BLaER1 treated with 17β-estradiol and CSF1 and Interleukin-3, amounts not matched to agents 10 nM and 100 nM (cell line): ENCODE data around the gene ST8SIA1.

Source experiments
- H3K27ac ChIP-seq, 11 experiments: shearing (Covaris generic); formaldehyde crosslinking; 2 replicates each; pipeline ENCODE4 v1.8.1; 2022
- H3K27me3 ChIP-seq, 11 experiments: shearing (Covaris generic); formaldehyde crosslinking; 2 replicates each; pipeline ENCODE4 v1.8.1; 2022
- H3K36me3 ChIP-seq, 11 experiments: shearing (Covaris generic); formaldehyde crosslinking; 2 replicates each; pipeline ENCODE4 v1.8.1; 2022
- H3K4me1 ChIP-seq, 10 experiments: shearing (Covaris generic); formaldehyde crosslinking; 2 replicates each; pipeline ENCODE4 v1.8.1; 2022
- H3K4me2 ChIP-seq, 11 experiments: shearing (Covaris generic); formaldehyde crosslinking; 2 replicates each; pipeline ENCODE4 v1.8.1; 2022
- H3K4me3 ChIP-seq, 10 experiments: shearing (Covaris generic); formaldehyde crosslinking; 2 replicates each; pipeline ENCODE4 v1.8.1; 2022
- H3K9ac ChIP-seq, 11 experiments: shearing (Covaris generic); formaldehyde crosslinking; 2 replicates each; pipeline ENCODE4 v1.8.1; 2022
- H3K9me3 ChIP-seq, 11 experiments: shearing (Covaris generic); formaldehyde crosslinking; replicated peaks in 1 of 11; 2 replicates each; pipeline ENCODE4 v1.8.1; 2022
- H4K20me1 ChIP-seq, 11 experiments: shearing (Covaris generic); formaldehyde crosslinking; 2 replicates each; pipeline ENCODE4 v1.8.1; 2022
- Cebpa-rat ChIP-seq, 11 experiments: shearing (Covaris generic); IDR thresholded peaks; 2 replicates each; pipeline ENCODE4 v1.8.1; 2022

The ST8SIA1 gene

DNA sequence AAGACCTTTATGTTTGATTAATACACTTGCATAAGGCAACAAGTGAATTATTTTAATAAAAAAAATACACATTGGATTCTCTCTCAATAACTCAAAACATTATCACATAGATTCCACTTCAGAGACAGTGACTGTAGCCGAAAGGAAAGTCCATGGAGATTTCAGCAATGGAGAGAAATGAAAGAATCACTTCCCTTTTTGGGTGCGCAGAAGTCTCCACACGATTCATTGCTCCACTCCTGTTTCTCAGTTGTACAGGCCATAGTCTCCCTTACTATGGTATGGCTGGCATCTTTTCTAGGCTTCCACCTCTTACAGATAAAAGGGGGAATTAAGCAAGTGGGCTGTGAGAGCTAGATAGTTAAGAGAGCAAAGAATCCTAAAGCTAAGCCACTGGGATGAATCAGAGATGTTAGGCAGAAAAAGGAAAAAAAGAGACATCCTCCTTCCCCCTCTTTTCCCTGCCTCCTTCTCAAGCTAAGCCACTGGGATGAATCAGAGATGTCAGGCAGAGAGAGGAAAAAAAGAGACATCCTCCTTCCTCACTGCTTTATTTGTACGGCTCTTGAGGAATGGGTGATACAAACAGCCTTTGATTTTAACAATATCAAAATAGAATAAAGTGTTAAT, 16.3 kb downstream of the ST8SIA1 start:
- H3K4me3 ChIP-seq, result no peak overlapping the region
- no peaks in the 10 kb centered on the region for H3K36me3 ChIP-seq

DNA sequence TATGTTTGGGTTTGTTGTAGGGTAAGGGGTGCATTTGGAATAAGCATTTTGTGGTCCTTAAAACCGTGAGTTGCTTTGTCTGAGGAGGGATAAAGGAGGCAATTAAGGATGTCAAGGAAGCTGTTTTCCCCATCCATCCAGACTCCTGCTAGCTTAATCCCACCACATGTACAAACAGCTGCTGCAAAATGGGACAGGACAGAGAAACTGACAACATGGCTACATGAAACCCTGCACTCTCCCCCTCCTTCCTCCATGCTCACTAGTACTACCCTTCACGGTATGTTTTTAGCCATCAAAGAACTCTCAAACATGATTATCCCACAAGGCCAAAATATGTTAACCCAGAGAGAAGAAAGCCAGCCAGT, 20.6 kb downstream of the ST8SIA1 start:
- Histone ChIP-seq H3K4me2 (no peak overlapping the region), H3K9ac (no peak overlapping the region), H4K20me1 (no peaks in the 10 kb centered on the region), H3K4me1 (peaks cover 0 to 17% (median 0%) of the 10 kb centered on the region in 10 experiments; a peak in 4 of 20 replicates), H3K36me3 (no peaks in the 10 kb centered on the region), H3K9me3 (no peaks in the 10 kb centered on the region), H3K27ac (no peak overlapping the region), H3K27me3 (no peaks in the 10 kb centered on the region), H3K4me3 (no peak overlapping the region)
- TF ChIP-seq Cebpa-rat (IDR thresholded peaks at IDR 0.05), result no peak

More for the DNA sequence above, 16.3 kb downstream of the ST8SIA1 start:
- Histone ChIP-seq H3K4me1 (peaks cover 0 to 33% (median 0%) of the 10 kb centered on the region in 10 experiments; a peak in 6 of 20 replicates), H3K4me2 (peak overlapping the region in 2 of 11 experiments; percentile 24 to 52; a peak in 4 of 22 replicates), H4K20me1 (no peaks in the 10 kb centered on the region), H3K27me3 (no peaks in the 10 kb centered on the region), H3K27ac (no peak overlapping the region), H3K9me3 (no peaks in the 10 kb centered on the region), H3K9ac (no peak overlapping the region)
- TF ChIP-seq Cebpa-rat (IDR thresholded peaks at IDR 0.05), result no peak

DNA sequence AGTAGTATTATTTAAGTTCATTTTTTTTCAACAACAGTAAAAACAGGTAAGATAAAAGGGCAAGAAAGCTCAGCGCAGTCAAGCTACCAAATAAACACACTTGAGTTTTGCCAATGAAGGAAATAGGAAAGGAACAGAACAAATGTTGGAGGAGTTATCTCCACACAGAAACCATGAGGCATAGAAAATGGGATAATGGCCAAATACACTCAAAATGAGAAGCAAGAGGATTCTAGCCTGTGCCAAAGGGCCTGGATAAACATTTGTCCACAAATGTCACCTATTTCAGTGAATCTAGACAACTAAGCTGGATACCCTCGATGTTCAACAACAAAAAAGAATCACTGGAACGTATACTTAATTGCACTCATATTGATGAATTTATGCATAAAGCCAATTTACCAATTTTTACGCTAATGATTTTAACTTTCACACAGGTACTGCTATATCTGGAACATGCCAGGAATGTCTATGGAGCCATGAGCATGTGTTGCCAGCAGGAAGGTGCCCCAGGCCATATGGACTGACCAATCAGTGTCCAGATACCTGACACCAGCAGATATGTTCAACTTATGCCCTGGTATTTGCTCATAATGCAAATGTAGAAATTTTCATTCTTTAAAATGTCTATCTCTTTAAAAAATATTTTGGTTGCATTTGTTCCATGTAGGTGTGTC, 21.1 kb downstream of the ST8SIA1 start:
- TF ChIP-seq Cebpa-rat (IDR thresholded peaks at IDR 0.05), result no peak
- Histone ChIP-seq H3K4me1 (peaks cover 0 to 12% (median 0%) of the 10 kb centered on the region in 10 experiments; a peak in 4 of 20 replicates), H3K9ac (no peak overlapping the region), H3K27me3 (no peaks in the 10 kb centered on the region), H4K20me1 (no peaks in the 10 kb centered on the region), H3K9me3 (no peaks in the 10 kb centered on the region), H3K27ac (no peak overlapping the region), H3K36me3 (no peaks in the 10 kb centered on the region), H3K4me3 (no peak overlapping the region), H3K4me2 (no peak overlapping the region)

DNA sequence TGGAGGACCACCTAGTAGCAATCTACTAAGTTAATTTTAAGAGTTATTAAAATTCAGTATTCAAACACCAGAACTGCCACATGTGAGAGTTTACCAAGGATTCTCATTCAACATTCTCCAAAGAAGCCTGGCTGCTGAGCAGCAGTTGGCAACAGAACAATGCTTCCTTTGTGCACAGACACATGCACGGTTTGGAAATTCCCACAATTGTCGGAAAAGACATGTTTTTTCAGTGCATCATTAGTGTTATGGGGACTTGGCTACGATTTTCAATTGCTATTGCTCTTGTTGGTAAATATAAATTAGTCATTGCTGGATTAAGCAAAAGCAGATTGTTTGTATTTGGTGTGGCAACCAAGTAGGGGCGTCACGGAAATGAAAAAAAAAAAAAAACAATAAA, 22.2 kb downstream of the ST8SIA1 start:
- Histone ChIP-seq H3K36me3 (no peaks in the 10 kb centered on the region), H3K27ac (no peak overlapping the region), H3K9me3 (no peaks in the 10 kb centered on the region), H3K9ac (no peak overlapping the region), H3K4me3 (no peak overlapping the region), H3K4me2 (no peak overlapping the region), H3K4me1 (peaks cover 0 to 1% (median 0%) of the 10 kb centered on the region in 10 experiments; a peak in 1 of 20 replicates), H4K20me1 (no peaks in the 10 kb centered on the region), H3K27me3 (no peaks in the 10 kb centered on the region)
- TF ChIP-seq Cebpa-rat (IDR thresholded peaks at IDR 0.05), result no peak

DNA sequence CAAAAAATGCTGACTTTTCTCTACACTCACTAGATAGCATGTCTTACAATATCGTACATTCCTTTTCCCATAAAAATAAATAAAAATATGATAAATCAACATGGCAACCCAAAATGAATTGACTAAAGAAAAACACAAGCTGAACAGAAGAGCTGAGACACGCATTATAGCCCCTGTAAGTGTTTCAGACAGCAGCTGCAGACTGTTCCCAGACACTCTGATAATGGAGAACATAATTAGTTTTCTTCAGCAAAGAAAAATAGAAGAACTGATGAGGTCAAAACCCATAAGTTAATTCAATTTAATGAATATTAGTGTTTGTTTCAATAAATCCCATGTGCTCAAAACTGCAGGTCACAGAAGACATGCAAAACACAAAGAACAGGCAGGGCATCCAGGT, 23.8 kb downstream of the ST8SIA1 start:
- H3K27ac ChIP-seq, result no peak overlapping the region
- no peak overlapping the region for H3K4me3 ChIP-seq
- no peaks in the 10 kb centered on the region for H3K27me3 ChIP-seq
- H3K4me1 ChIP-seq, result no peaks in the 10 kb centered on the region
- no peak overlapping the region for H3K9ac ChIP-seq
- no peak overlapping the region for H3K4me2 ChIP-seq
- TF ChIP-seq Cebpa-rat (IDR thresholded peaks at IDR 0.05), result no peak
- no peaks in the 10 kb centered on the region for H4K20me1 ChIP-seq
- H3K36me3 ChIP-seq, result no peaks in the 10 kb centered on the region
- no peaks in the 10 kb centered on the region for H3K9me3 ChIP-seq

DNA sequence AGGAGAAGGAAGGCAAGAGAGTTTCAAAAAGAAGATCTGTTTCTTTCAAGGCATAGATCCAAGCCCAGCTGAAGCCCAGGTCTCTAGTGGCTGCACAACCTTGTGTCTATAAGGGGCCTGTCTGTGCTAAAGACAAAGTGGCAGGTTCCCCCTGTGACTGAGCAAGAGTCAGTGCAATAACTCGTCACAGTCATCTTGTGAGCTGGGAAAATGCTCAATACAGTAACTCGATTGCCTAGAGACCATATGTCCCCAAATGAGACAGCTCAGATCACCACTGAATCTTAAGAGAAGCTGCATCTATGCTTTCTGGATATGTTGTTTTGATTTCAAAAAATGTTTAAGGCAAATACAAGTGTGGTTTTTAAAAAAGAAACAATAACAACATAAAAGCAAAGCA, 24.2 kb downstream of the ST8SIA1 start:
- H3K27ac ChIP-seq, result no peak overlapping the region
- H3K4me2 ChIP-seq, result no peak overlapping the region
- H3K9me3 ChIP-seq, result no peaks in the 10 kb centered on the region
- TF ChIP-seq Cebpa-rat (IDR thresholded peaks at IDR 0.05), result no peak
- H3K4me3 ChIP-seq, result no peak overlapping the region
- H3K4me1 ChIP-seq, result no peaks in the 10 kb centered on the region
- no peaks in the 10 kb centered on the region for H3K27me3 ChIP-seq
- no peaks in the 10 kb centered on the region for H3K36me3 ChIP-seq
- no peak overlapping the region for H3K9ac ChIP-seq
- H4K20me1 ChIP-seq, result no peaks in the 10 kb centered on the region

DNA sequence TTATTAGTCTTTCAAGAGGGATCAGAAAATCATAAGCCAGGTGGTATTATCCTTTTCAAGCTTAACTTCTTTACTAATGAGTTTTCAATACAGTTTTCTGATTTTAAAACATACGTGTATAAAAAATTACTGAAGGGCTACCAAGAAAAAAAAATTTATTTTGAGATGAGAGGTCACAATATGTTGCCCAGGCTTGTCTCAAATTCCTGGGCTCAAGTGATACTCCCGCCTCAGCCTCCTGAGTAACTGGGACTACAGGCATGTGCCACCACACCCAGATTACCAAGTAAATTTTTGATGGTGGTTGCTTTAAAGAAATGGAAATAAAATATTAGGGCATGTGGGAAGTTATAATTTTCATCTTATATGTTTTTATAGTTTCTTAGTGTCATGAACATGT, 26.7 kb downstream of the ST8SIA1 start:
- Histone ChIP-seq H3K9me3 (peaks cover 0 to 12% (median 3%) of the 10 kb centered on the region in 11 experiments; a peak in 10 of 22 replicates), H4K20me1 (no peaks in the 10 kb centered on the region), H3K4me2 (no peak overlapping the region), H3K4me1 (no peaks in the 10 kb centered on the region), H3K27me3 (no peaks in the 10 kb centered on the region), H3K9ac (no peak overlapping the region), H3K27ac (no peak overlapping the region), H3K36me3 (no peaks in the 10 kb centered on the region), H3K4me3 (no peak overlapping the region)
- no peak for TF ChIP-seq Cebpa-rat (IDR thresholded peaks at IDR 0.05)

DNA sequence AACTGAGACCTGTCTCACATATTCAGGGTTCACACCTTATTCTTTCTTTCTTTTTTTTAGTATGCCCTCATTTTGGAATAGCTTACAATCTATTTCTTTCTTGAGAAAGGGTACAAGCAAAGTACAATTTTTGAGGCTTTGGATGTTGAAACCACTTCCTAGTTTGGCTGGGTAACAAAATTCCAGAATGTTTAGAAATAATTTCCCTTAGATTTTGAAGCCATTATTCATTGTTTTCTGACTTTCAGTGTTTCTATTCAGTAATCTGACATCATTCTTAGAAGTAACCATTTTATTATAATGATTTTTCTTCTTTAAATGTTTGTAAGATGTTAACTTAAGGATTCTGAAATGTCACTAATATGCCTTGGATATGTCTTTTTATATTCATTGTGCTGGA, 28.2 kb downstream of the ST8SIA1 start:
- Histone ChIP-seq H3K36me3 (no peaks in the 10 kb centered on the region), H3K9me3 (peaks cover 10 to 27% (median 17%) of the 10 kb centered on the region in 11 experiments), H3K4me3 (no peak overlapping the region), H3K4me1 (no peaks in the 10 kb centered on the region), H3K27me3 (no peaks in the 10 kb centered on the region), H4K20me1 (no peaks in the 10 kb centered on the region), H3K4me2 (no peak overlapping the region), H3K9ac (no peak overlapping the region), H3K27ac (no peak overlapping the region)
- TF ChIP-seq Cebpa-rat (IDR thresholded peaks at IDR 0.05), result no peak

DNA sequence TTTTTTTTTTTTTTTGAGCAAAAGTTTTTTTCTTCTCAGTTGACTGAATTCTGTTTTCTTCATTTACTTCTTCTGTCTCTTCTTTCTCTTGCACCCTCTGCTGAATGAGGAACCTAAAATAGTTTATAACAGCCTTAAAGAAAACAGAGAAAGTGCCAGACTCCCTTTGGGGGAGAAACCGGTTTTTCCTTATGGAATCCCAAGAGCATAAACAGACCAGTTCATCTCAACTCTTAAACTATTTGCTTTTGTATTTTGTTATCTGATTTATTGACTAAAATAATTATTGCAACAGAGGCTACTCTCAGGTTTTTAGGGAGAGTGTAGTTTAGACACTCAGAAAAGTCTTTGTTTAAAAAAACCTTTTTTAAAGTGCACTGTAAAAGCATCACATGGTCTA, 30.2 kb downstream of the ST8SIA1 start:
- no peaks in the 10 kb centered on the region for H3K36me3 ChIP-seq
- no peak overlapping the region for H3K27ac ChIP-seq
- TF ChIP-seq Cebpa-rat (IDR thresholded peaks at IDR 0.05), result no peak
- H3K4me1 ChIP-seq, result no peaks in the 10 kb centered on the region
- no peak overlapping the region for H3K9ac ChIP-seq
- H3K27me3 ChIP-seq, result no peaks in the 10 kb centered on the region
- H3K4me2 ChIP-seq, result no peak overlapping the region
- H3K4me3 ChIP-seq, result no peak overlapping the region
- no peaks in the 10 kb centered on the region for H4K20me1 ChIP-seq
- peaks cover 29 to 46% (median 36%) of the 10 kb centered on the region in 11 experiments for H3K9me3 ChIP-seq
